ENCODE measurements around the gene TEKT5.

The TEKT5 gene

DNA sequence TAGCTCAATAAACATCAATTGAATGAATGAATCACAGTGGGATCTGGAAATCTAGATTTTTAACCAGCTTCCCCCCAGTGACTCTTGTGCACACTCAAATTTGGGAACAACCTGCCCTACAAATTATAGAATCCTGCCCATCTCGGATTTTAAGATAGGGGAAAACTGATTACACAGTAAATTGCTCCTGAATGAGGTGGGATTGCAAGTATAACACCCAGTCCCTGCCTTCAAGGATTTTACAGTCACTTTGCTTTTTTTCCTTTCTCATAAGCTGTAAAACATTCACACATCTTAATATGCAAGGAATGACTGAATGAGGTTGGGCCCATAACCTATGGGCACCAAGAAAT lies 48.5 kb downstream of the TEKT5 start:
- TF ChIP-seq, protein P1, sequence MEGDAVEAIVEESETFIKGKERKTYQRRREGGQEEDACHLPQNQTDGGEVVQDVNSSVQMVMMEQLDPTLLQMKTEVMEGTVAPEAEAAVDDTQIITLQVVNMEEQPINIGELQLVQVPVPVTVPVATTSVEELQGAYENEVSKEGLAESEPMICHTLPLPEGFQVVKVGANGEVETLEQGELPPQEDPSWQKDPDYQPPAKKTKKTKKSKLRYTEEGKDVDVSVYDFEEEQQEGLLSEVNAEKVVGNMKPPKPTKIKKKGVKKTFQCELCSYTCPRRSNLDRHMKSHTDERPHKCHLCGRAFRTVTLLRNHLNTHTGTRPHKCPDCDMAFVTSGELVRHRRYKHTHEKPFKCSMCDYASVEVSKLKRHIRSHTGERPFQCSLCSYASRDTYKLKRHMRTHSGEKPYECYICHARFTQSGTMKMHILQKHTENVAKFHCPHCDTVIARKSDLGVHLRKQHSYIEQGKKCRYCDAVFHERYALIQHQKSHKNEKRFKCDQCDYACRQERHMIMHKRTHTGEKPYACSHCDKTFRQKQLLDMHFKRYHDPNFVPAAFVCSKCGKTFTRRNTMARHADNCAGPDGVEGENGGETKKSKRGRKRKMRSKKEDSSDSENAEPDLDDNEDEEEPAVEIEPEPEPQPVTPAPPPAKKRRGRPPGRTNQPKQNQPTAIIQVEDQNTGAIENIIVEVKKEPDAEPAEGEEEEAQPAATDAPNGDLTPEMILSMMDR (IDR thresholded peaks at IDR 0.05; ENCODE audit: low read length, missing control alignments): no peak
- DNase-seq (ENCODE audit: low read depth): no peak

DNA sequence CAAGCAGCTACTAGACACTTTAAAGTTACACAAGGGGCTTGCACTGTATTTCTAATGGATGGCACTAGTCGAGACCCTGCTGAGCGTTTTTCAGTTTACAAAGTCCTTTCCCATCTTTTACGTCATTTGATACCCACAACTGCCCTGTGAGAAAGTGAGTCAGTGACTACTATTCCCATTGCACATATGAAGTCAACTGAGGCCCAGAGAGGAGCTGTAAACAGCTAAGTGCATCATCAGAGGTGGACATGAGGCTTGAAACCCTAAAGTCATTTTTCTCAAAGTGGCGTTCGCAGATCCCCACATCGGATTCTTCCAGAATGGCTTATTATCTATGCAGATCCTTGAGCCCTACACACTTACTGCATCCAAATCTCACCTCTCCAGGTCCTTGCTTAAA lies 50.6 kb downstream of the TEKT5 start:
- TF ChIP-seq, protein P1 (IDR thresholded peaks at IDR 0.05; ENCODE audit: low read length, missing control alignments): no peak
- no peak overlapping the region for H3K4me3 ChIP-seq (replicated peaks; ENCODE audit: low read depth, low read length)
- DNase-seq (ENCODE audit: low read depth): no peak

More for the DNA sequence above, 48.5 kb downstream of the TEKT5 start:
- H3K4me3 ChIP-seq (replicated peaks; ENCODE audit: low read depth, low read length): no peak overlapping the region

DNA sequence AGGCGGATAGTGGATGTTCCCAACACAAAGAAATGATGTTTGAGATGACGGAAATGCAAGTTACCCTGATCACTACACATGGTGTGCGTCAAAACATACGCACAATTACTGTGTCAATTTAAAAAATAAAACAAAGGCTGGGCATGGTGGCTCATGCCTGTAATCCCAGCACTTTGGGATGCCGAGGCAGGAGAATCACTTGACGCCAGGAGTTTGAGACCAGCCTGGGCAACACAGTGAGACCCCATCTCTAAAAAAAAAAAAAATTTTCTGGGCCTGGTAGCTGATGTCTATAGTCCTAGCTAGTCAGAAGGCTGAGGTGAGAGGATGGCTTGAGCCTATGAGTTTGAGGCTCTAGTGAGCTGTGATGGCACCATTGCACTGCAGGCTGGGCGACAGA lies 51.8 kb downstream of the TEKT5 start:
- no peak for DNase-seq (ENCODE audit: low read depth)
- H3K4me3 ChIP-seq (replicated peaks; ENCODE audit: low read depth, low read length): no peak overlapping the region
- TF ChIP-seq, protein P1 (IDR thresholded peaks at IDR 0.05; ENCODE audit: low read length, missing control alignments): no peak

DNA sequence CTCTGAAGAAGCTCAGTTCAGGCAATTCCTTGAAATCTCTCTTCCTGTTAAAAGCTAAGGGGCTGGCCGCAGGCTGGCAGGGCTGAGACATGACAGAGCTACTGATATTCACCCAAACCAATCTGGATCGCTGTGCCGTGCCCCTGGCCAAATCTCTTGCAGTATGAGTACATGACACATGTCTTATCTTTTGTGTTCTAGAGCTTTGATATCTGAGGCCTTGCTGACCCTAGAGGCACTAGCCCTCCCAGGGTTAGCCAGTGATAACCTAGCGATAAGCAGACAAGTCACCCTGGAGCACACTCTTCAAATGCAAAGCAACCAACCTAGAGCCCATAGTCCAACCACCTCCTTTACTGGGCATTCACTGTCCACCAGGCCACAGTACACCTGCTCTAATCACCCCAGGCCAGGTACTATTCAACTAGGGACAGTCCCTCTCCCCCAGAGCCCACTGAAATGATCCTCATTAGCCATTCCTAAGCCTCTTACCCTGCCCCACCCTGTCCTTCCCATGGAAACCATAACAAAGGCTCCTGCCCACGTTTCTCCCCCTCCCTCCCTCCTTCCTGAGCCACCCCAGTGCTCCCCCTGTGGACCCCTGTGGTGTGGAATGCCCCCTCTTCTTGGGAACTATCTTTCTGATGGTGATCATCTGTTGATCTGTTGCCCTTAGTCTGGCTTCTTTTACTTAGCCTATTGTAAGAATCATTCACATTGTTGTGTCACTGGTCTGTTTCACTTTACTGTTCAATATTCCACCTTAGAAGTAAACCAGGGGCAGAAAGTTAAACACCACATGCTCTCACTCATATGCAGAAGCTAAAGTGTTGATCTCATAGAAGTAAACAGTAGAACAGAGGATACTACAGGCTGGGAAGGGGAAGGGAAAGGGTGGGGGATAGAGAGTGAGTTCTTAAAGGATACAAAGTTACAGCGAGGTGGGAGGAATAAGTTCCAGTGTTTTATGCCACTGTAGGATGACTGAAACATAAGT lies 52.5 kb downstream of the TEKT5 start:
- H3K4me3 ChIP-seq (replicated peaks; ENCODE audit: low read depth, low read length): no peak overlapping the region
- TF ChIP-seq, protein P1 (IDR thresholded peaks at IDR 0.05; ENCODE audit: low read length, missing control alignments): no peak
- DNase-seq (ENCODE audit: low read depth): no peak

DNA sequence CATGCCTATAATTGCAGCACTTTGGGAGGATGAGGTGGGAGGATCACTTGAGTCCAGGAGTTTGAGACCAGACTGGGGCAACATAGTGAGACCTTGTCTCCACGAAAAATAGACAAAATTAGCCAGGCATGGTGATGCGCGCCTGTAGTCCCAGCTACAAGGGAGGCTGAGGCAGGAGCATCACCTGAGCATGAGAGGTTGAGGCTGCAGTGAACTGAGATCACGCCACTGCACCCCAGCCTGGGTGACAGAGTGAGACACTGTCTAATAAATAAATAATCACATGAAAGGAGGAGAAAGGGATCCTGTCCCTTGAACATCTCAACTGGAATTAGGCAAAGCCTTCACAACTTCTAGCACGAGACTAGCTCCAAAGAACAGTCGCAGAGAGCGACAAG lies 53.2 kb downstream of the TEKT5 start:
- no peak for DNase-seq (ENCODE audit: low read depth)
- H3K4me3 ChIP-seq (replicated peaks; ENCODE audit: low read depth, low read length): no peak overlapping the region
- TF ChIP-seq, protein P1 (IDR thresholded peaks at IDR 0.05; ENCODE audit: low read length, missing control alignments): no peak

DNA sequence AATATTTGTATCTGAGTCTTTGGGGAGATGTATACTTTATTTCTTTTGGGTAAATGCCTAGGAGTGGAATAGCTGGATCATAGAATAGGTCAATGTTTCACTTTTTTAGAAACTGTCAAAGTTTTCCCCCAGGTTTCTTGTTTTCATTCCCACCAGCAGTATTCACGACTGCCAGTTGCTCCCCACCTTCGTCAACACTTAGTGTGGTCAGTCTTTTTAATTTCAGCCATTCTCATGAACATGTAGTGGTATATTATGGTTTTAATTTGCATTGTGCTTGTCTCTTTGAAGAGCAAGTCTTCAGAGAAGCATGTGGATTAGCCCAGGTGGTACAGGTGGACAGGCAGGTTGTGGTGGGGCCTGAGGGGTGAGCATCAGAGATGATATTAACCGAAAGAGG lies 53.8 kb downstream of the TEKT5 start:
- TF ChIP-seq, protein P1 (IDR thresholded peaks at IDR 0.05; ENCODE audit: low read length, missing control alignments): no peak

DNA sequence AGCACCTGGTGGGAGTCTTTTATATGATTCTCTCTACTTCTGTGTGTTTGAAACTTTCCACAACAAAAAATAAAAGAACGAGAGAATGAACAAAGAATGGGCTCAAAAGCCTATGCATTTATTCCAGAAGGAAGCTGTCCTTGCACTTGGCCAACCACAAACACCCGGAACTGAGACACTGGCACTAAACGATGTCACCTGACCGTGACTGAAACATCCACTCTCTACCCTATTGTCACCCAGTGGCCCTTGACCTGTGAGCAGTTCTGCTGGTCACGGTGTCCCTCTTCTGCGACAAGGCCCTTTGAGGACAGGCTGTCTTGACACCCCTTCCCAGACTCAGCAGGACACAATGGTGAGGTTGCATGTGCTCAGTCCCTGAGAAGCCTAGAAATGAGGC lies 56.6 kb downstream of the TEKT5 start:
- TF ChIP-seq, protein P1 (IDR thresholded peaks at IDR 0.05; ENCODE audit: low read length, missing control alignments): no peak
- H3K4me3 ChIP-seq (replicated peaks; ENCODE audit: low read depth, low read length): no peak overlapping the region
- no peak for DNase-seq (ENCODE audit: low read depth)

More for the DNA sequence above, 53.8 kb downstream of the TEKT5 start:
- no peak overlapping the region for H3K4me3 ChIP-seq (replicated peaks; ENCODE audit: low read depth, low read length)
- no peak for DNase-seq (ENCODE audit: low read depth)

All from fibroblast of pulmonary artery (primary cell).